Superior temporal gyrus (tissue), 1 donor: Measurements from ENCODE around the gene TSEN15.
"Not testable (repeated sequence)": the region's sequence is repeated elsewhere in the genome, so short reads cannot be mapped to it uniquely, and the experiment has no call there.

Experiments used
- DNase-seq: peaks from one replicate; pipeline ENCODE4 v3.0.0-alpha.2; 2016; ENCODE audit errors: extremely low spot score

The TSEN15 gene

DNA sequence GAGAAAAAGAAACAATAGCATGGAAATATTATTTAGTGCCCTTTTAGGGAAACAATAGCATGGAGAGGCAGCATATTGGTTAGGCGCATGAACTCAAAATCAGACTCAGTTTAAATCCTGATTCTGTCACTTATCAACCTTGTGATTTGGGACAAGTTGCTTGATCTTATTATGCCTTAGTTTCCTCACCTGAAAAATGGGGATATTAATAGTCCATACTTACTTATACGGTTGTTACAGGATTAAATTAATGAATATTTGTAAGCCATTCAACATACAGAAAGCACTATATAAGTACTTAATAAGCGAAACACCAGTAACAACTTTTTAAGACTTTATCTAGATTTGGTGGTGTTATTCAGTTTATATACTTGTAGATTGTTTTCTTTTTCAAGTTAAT, 1.2 kb downstream of the TSEN15 start:
- DNase-seq = no peak

DNA sequence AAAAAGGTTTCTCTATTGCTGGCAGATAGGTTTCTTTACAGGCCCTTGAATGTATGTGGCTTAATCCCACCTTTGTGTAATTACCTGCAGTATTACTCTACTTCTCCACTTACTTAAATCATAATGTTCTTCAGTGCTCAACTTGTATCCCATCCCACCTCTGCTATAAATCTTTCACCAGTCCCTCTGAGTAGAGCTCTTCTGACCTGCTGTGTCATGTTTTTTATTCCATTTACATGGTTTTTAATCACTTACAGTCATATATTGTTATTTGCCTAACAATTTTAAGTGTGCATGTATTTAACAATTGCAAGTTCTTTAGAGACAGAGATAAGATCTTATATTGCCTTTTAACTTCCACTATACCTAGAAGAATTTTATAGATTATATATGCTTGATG, 2.4 kb downstream of the TSEN15 start:
- DNase-seq = no peak

DNA sequence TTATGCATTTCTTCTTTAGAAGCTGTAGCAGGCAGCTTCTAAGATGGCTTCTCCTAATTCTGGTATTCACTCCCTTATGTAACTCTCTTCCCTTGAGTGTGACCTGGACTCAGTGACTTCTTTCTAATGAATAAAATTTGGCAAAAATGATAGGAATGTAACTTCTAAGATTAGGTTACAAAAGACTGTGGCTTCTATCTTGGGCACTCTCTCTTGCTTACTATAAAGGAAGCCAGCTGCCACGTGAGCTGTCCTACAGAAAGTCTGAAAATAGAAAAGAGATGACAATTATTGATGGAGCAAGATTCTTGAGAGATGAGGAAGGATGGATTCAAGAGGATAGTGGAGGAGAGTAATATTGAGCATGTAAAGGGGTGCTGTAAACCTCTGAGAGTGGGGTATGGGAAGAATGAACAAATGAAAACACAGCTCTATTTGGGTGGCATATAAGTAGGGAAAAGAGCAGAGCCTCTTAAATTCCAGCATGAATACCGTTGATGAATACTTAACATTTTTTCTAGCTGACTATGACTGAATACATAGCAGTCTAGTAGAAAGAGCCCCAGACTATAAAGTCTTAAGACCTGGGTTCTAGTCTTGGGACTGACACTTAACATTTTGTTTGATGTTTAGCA, 5.5 kb downstream of the TSEN15 start:
- no peak for DNase-seq

GRCh38 chr1:184059887-184060286, 8.4 kb downstream of the TSEN15 start:
- no peak for DNase-seq

DNA sequence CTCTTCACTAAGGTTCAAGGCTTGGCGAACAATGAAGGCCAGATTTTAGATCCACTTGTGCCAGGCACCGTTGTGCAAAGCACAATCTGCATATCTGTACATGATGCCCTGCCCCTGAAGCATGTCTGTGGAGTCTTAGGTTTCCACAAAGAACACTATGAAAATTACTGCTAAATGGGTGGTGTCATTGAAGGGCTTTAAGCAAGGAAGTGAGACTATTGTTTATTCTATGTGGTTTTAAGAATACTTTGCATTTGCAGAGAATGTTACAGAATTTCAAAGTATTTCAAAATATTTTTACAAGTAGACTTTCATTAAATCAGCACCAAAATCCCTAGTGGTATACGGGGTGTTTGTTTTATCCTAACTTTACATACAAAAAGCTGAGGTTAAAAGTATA, 8.8 kb downstream of the TSEN15 start:
- DNase-seq = no peak

DNA sequence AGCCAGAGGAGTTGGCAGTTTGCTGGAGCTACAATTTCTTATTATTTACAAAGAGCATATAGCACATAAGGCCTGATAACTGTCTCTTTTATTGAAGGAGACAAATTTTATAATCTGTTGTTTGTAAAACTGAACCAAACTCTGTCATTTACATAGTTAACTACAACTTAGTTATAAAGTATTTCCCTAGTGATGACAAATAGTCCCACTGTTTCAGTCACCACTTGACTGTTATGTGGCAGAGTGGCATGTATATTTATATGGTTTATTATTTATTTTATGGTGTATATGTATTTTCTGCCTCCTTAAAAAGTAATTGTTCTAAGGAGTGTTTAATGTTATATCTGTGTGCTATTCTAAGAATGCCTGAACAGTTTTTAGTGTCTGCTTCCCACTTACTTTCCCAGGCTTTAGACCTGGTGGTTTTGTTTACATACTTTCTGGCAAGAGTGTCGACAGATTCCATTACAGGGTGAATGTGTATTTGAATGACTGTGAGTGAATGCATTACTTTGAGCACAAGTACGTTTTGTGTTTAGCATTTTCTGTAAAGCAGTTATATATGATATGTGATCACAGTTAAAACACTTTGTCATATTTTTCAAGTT, 10.0 kb downstream of the TSEN15 start:
- DNase-seq = no peak

- DNase-seq = no peak
Observed at GRCh38 chr1:184062640-184063286, 11.2 kb downstream of the TSEN15 start.

- DNase-seq = no peak
Observed at GRCh38 chr1:184065559-184065958, 14.0 kb downstream of the TSEN15 start.

- no peak for DNase-seq
Observed at GRCh38 chr1:184068354-184068753, 16.8 kb downstream of the TSEN15 start.

DNA sequence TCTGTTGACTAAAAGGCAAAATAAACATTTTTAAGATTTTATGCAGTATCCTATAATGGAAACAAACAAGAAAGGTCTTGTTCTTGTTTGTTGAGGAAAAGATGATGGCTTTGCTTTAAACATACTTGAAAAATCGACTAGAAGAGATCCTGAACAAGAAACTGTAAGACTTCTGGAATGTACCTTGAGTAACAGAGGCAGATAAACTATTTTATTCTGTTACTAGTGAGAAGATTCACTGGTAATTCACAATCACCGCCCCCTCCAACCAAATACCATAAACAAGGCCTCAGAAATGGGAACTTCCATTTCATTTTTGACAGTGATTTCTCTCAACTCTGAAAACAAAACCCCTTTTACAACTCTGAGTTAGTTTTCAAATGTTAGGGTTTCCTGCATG, 18.1 kb downstream of the TSEN15 start:
- no peak for DNase-seq

DNA sequence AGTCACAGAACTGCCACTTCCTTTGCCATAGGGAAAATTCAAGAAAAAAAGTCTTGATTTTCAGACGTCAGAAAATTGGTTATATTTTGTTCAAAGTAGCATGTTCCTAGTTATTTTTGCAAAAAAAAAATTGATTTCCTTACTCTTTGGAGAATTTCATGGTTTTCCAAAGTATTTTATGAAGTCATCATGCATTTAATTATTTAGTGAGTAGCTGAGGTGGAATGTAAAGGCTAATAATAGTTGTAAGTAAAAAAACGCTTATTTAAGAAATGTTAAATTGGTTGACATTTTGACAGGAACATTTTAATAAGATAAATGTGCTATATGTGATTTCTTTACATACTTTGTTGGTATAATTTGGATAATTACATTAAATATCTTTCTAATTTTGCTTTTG, 20.8 kb downstream of the TSEN15 start:
- no peak for DNase-seq

DNA sequence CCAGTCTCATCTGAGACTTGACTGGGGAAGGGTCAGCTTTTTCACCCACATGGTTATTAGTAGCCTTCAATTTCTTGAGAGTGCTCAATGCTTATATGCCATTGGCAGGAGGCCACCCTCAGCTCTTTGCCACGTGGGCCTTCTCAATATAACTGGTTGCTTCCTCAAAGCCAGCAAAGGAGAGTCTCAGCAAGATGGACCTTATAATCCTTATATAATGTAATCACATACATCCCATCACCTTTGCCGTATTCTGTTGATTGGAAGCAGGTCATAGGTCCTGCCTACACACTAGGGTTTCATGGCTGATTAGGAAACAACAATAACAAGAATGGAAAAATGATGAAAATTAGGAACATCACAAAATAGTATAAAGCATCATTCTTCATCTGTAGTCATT, 22.9 kb downstream of the TSEN15 start:
- no peak for DNase-seq

DNA sequence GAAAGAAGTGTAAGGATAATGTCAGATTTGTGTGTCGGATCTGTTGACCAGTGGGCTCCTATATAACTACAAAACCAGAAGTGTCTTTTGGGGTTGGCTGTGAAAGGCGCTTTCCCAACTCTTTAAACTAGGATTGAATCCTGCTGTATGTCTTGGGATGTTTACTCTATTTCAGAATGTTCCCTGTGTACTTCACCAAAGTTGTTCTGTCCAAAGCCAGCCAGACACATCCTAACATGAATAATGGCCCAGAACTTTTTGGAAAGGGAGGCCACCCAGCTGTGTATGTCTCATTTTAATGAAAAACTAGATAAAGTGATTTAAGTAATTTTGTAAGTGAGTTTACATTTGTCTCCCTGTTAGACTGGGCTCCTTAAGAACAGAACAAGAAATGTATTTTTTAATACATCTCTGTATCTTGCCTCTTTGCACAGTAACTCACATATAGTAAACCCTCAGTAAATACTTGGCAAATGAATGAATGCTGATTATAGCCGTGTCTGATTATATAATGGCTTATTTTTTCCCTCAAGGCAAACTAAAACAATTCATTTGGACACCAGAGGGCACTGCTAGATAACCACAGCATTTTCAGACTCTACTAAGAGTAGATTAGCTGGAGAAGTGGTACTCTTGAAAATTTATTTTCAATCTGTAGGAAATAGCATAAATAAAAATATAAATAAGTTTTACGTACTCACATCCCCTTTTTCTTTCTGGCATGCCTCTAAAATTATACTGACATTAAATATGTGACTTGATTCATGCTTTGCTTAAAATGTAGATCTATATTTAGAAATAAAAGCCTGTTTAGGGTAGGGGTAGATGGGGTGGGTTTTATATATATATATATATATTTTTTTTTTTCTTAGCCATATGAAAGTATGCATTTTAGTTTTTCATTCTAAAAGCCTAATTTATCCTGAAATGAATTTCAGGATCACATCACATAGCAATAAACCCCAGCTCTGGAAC, 23.8 kb downstream of the TSEN15 start:
- peak; percentile 96 for DNase-seq

- no peak for DNase-seq
Observed at GRCh38 chr1:184078564-184079249, 27.2 kb downstream of the TSEN15 start.

DNA sequence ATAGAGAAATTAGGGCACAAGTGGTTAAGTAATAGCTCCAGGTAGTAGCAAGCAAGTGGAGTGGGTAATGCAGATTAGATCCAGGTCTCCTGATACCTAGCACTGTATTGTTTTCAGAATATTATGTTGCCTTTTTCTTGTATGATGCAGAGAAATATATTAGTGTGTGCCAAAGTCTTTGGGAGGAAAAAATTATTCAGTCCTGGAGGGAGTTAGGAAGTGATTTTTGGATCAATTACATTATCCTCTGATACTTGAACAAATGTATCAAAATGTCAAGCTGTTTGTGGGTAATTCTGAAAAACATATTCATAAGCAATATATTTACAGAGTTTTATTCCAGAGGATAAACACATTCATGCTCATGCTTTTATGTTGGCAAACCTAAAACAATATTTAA, 28.8 kb downstream of the TSEN15 start:
- no peak for DNase-seq

DNA sequence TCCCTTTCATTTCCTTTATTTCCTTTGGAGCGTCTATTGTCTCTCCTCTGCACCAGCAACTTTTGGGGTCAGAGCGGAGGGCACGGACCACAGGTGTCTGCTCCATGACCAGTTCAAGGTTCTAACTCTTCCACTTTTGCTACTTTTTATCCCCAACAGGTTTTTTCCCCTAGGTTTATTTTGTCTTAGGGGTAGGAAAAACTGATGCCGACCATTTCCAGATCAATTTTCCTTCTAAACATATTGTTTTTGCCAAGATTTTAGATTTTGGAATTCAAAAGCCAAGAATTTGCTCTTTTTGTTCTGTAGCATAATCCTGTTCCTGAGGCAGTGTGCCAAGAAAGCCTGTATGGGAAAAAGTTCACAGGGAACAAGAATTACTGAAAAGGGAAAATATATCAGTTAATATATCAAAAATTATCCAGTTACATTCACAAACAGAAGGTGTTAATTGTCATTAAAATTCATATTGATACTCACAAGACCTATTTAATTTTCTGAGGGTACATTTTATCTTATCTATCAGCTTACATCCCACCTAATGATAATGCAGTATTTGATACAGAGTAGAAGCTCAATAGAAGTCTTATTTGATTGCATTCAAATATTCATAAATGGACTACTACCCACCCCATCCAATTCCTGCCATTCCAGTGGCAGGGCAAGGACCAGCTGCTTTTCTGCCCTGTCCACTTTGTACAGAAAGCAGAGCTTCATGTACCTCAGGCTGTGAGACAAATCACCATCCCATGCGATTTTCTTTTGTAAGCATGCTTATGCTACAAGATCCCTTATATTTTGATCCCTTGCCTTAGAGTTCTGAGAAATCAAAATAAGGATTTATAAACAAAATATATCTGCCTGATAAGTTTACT, 31.2 kb downstream of the TSEN15 start:
- DNase-seq = no peak

DNA sequence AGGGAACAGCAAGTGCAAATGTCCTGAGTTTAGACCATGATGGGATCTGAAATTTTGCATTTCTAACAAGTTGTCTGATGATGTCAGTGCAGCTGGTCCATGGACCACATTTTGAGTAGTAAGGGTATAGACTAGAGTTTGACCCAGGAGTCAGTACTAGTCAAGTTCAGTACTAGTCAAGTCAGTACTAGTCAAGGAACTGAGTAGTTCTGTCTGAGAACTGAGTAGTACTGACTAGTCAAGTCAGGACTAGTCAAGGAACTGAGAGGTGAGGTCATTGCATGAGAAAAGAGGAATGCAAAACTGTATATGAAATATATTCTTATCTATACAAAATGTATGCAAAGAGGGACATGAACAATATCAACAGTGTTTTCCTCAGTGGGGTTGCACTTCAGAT, 34.1 kb downstream of the TSEN15 start:
- DNase-seq = no peak

GRCh38 chr1:184088037-184088436, 36.5 kb downstream of the TSEN15 start:
- DNase-seq = no peak

DNA sequence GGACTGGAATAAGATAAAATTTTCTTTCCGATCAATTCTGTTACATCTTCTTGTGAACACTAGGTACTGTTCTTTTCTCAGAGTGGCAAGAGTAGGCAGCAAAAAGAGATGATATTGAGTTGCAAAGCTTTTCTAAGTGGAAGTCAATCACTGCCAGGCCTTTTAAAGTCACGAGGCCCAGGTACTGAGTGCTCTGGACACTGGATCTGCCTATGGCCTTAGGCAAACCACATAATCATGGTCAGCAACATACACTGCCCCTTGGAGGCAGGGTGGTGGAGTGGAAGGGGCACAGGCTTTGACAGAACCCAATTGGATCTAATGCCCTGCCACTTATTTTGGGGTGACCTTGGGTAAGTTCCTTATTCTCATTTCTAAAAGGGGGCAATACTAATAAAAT, 41.5 kb downstream of the TSEN15 start:
- no peak for DNase-seq

DNA sequence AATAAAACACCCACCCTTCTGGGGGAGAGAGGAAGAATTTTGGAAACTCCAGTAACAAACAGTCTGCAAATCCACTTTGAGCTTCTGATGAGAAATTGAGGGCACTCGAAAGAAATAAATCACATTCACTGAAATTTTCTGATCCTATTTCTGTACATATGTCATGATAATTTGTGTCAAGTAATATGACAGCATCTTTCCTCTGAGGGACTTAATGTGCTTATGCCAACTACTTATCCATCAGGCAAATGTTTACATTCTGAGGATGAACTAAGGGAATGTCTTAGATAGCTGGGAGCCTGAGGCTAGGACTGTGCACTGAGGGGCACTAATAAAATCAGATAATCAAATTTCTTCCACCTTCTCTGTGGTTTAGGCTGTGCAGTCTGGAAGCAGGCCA, 44.5 kb downstream of the TSEN15 start:
- no peak for DNase-seq

DNA sequence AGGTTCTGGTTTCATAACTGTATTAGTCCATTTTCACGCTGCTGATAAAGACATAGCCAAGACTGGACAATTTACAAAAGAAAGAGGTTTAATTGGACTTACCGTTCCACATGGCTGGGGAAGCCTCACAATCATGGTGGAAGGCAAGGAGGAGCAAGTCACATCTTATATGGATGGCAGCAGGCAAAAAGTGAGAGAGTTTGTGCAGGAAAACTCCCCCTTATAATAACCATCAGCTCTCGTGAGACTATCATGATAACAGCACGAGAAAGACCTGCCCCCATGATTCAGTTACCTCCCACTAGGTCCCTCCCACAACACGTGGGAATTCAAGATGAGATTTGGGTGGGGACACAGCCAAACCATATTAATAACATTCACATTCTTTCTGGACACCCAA, 45.0 kb downstream of the TSEN15 start:
- DNase-seq = not testable (repeated sequence)
